T-helper 2 cell treated with Interferon-gamma antibody and Interleukin-4, amounts not matched to agents 100 ng/mL and 5 ng/mL, for 36 hours (primary cell): Measurements from ENCODE around the gene DIO3. TPM values are rescaled to one million over a fixed set of nuclear protein-coding genes. Genes with fewer than 3 reads are reported as not detected.

Experiments
- intact Hi-C: fragments of 100-400 bp; cut with micrococcal nuclease; formaldehyde crosslinking; loops from one replicate; pipeline ENCODE4 v1.15.1; 2023
- total RNA-seq: library from RNA; stranded (reverse); gene quantifications from 2 replicates; pipeline ENCODE4 v1.2.3, GENCODE V29; 2022

The DIO3 gene
- not detected in 2 replicates for total RNA-seq

GRCh38 chr14:101561145-101561896, at the start of gene DIO3:
DIO3 (plus strand) TSS chr14:101561495.
- intact Hi-C loops: loop anchor here (10.0 kb wide), 1 partner anchor 107 kb away; no protein-coding TSS in a partner anchor

DNA sequence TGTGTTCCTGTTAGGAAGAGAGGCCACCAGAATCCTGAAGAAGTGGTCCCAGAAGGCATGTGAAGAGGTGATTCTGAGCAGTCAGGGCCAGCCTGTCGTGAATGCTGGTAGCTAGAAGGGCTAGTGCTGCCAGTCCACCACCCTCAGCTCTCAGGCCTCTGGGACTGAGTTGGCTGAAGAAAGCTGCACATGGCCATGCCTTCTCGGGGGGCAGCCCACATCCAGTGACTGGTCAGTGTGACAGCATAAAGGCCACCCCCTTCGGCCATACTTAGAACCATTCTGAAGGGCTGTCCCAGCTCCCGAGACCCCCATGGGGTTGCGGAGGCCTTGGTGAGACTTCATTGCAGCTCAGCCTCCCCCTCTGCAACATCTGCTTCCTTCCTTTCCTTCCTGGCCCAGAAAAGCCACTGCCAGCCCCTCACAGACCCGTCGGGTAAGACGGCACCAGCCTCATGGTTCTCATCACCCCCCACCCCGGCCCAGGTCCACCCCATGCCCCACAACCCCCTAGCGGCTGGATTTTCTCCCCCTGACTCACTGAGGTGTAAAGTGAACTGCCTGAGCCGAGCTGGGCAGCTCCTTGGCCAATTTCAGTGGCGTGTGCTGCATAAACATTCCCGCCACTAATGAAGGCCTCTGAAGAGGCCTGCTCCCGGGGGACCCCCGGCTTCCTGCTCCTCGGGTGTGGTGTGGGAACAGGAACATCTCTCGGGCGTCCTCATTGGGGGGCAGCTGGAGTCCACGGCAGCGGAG, 49.5 kb upstream of the DIO3 start:
- intact Hi-C loops: no loop called here

DNA sequence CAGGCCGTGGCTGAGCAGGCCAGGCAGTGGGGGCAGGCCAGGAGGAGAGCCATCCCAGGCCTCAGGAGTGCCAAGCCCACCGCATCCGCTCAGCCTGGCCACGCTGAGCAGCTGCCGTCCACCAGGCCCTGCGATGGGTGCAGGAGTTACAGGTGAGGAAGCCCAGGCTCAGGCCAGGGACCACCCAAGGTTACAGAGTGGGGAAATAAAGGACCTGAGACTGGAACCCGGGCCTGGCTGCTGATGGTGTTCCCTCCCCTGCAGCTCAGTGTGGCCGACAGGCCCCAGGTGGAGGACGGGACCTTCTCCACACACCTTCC, 49.0 kb upstream of the DIO3 start:
- intact Hi-C loops: no loop called here

GRCh38 chr14:101514136-101514535, 47.2 kb upstream of the DIO3 start:
- intact Hi-C loops: no loop called here

- intact Hi-C loops: no loop called here
Measured at GRCh38 chr14:101516401-101516800, 44.9 kb upstream of the DIO3 start.

DNA sequence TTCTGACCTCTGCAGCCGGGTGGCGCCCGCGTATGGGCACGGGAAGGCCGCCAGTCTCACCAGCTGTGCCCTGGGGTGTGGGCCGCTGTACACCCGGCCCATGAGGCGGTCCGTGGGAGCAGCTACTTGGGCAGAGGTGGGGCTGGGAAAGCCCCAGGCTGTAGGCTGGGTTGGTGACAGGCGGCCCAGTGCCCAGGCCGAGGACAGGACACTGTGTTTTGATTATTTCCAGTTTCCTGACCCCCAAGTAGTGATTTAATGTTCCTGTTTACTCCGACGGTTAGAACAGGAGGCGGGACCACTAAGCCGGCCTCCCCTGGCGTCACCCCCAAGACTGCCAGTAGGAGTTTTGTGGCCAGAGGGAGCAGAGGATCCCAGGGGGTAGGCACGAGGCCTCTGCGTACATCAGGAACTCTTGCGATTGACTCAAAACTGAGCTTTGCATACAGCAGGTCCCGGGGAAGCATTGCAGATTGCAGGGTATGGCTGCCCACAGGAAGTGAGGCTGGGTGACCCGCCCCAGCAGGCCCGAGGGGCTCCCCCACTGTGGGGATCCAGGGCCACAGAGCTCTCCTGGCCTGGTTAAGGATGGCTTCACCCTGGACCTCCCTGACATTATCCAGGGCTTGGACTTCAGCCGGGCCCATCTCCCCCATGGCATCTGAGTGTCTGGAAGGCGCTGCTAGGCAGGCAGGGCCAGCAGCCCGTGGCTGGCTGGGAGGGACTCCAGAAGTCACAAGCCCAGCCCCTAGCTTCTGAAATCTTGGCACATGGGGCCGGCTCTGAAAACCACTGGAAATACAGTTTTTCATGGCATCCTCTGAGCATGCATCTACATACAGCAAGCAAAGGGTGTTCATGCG, 42.5 kb upstream of the DIO3 start:
- intact Hi-C loops: no loop called here

DNA sequence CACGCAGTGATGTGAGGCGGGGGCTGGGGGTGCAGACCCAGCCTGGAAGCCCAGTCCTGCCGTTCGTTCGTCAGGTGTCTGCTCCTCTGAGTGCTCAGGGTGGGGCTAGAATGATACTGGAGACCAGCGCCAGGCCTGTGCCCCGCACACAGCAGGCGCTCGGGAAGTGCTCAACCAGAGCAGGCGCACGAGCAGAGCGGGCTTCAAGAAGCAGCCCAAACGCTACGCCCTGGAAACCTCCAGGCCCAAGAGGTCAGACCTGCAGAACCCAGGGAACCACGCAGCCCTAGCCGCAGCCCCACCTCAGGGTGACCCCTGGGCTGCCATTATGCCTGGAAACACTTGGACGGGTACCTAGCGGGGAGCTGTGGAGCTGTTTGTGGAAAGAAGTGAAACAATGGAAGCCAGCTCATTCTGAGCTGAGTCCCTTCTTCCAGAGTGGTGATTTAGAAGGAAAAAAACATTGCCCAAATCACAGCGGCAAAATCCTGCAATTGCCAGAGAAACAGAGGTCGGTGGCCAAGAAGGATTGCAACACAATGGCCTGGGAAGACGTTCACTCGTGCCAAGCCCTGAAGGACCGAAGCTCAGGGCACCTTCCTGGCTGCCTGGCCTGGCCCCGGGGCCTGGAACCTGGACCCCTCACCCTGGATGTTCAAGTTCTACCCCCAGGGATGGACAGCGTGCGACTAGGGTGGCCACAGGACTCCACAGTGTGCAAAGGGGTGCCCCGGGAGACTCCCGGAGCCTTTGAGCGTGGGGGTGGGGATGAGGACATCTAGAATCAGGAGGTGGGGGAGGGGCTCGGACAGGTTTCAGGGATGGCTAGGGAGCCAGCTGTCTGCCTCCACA, 40.4 kb upstream of the DIO3 start:
- intact Hi-C loops: no loop called here

DNA sequence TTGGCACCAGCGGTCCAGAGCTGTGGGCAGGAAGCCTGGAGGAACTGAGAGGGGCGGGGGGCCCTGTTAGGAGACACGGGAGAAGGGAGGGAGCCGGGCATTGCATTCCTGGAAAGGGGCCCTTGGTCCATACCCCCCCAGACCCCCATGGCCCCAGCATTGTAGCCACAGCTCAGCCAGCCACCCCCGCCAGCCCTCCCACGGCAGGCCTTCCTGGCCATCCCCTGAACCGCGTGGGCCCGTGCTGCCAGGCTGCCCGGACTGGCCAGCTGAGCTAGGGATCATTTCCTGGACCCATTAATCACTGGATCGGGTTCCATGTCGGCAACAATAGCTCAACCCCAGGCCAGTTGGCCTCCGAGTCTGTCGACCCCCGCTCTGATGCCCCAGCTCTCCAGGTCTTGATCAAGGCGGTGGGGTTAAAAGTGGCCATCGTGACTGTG, 39.8 kb upstream of the DIO3 start:
- intact Hi-C loops: no loop called here

DNA sequence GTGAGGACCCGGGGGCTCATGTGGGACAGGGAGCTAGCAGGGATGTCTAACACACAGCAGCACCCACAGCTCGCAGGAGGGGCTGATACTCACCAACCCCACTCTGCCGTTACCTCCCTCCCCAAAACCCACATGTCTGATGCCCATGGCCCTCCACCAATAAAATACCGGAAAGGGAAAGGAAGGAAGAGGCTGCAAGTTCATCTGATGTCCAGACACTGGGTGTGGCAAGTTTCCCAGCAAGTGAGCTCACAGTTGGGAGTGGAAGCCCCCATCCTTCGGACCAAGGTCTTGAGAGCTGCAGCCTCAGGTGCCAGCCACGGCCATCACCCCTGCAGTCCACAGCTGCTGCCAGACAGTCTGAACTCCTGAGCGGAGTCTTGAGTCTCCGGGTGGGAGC, 39.3 kb upstream of the DIO3 start:
- intact Hi-C loops: no loop called here

- intact Hi-C loops: no loop called here
Measured at GRCh38 chr14:101525640-101526527, 35.4 kb upstream of the DIO3 start.

- intact Hi-C loops: no loop called here
Measured at GRCh38 chr14:101527987-101528386, 33.3 kb upstream of the DIO3 start.

- intact Hi-C loops: no loop called here
Measured at GRCh38 chr14:101529079-101529478, 32.2 kb upstream of the DIO3 start.

GRCh38 chr14:101534198-101534597, 27.1 kb upstream of the DIO3 start:
- intact Hi-C loops: no loop called here

DNA sequence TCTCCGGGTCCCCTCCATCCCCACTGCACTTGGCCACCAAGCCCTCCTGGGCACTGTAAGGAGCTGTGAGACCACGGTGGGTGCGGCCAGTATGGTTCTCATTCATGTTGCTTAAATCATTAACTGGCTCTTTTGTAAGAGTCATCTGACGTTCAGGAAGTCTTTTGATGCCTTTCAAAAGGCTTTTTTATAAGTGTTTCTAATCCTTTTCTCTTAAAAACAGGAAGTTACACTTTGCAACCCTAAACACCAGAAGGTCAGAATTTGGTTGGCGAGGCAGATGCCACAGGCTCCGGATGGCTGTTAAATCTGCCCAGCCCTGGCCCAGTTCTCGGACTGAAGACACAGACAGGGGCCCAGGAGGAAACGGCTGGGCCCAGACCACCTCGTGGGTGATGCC, 26.1 kb upstream of the DIO3 start:
- intact Hi-C loops: no loop called here

- intact Hi-C loops: no loop called here
Measured at GRCh38 chr14:101535701-101536207, 25.5 kb upstream of the DIO3 start.

- intact Hi-C loops: no loop called here
Measured at GRCh38 chr14:101537286-101537685, 24.0 kb upstream of the DIO3 start.

- intact Hi-C loops: no loop called here
Measured at GRCh38 chr14:101538878-101539277, 22.4 kb upstream of the DIO3 start.

DNA sequence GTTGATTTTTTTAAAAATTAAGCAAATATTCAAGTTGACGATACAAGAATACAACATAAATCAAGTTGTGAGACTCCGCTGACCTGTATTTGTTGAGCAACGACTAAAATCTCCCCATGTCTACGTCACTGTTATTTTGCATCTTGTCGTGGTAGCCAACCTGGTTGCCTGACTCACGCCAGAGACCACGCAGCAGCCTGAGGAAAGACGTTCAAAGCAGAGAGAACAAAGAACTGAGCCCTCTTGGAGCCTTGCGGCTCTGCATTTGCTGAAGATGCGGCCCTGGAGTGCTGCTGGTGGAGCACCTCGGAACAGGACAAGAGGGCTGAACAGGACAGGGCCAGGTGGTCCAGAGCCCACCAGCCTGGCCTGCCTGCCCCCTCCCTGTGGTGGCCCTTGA, 21.4 kb upstream of the DIO3 start:
- intact Hi-C loops: no loop called here
